GM23338 (cell line): ENCODE measurements around the gene FRRS1L. TPM values are rescaled to one million over a fixed set of nuclear protein-coding genes. Genes with fewer than 3 reads are reported as not detected.

Source experiments
- ATAC-seq: fragments of 200-7000 bp; cut with Tn5 transposase; 3 replicates; pipeline ENCODE4 v1.9.1; 2020
- DNase-seq: peaks from one replicate; pipeline ENCODE4 v3.0.0-alpha.2; 2015; ENCODE audit warnings: low spot score
- H2AFZ ChIP-seq: fragments of 200-600 bp; sonication (generic); 2 replicates; pipeline ENCODE4 v1.8.0; 2016; ENCODE audit warnings: antibody characterized with exemption, mild to moderate bottlenecking, moderate library complexity
- H3F3A ChIP-seq: fragments of 200-600 bp; sonication (generic); replicated peaks from 2 replicates; pipeline ENCODE4 v1.8.0; 2017; ENCODE audit warnings: antibody characterized with exemption, mixed run types, low read depth
- H3K27ac ChIP-seq: fragments of 200-600 bp; sonication (generic); 2 replicates; pipeline ENCODE4 v1.6.1; 2016; ENCODE audit warnings: low read depth
- H3K27me3 ChIP-seq: fragments of 200-600 bp; sonication (generic); 2 replicates; pipeline ENCODE4 v1.8.0; 2016; ENCODE audit warnings: mild to moderate bottlenecking, mixed run types, moderate library complexity; ENCODE audit not compliant: insufficient read depth
- H3K36me3 ChIP-seq: fragments of 200-600 bp; sonication (generic); 2 replicates; pipeline ENCODE4 v1.8.0; 2016; ENCODE audit warnings: mild to moderate bottlenecking; ENCODE audit not compliant: insufficient read depth
- H3K4me1 ChIP-seq: fragments of 200-600 bp; sonication (generic); 2 replicates; pipeline ENCODE4 v1.8.0; 2016; ENCODE audit warnings: mild to moderate bottlenecking, moderate library complexity; ENCODE audit not compliant: insufficient read depth
- H3K4me2 ChIP-seq: fragments of 200-600 bp; sonication (generic); 2 replicates; pipeline ENCODE4 v1.7.1; 2017; ENCODE audit warnings: mixed run types
- H3K4me3 ChIP-seq: fragments of 200-600 bp; sonication (generic); 2 replicates; pipeline ENCODE4 v1.6.1; 2016; ENCODE audit warnings: mixed run types
- H3K79me2 ChIP-seq: fragments of 200-600 bp; sonication (generic); replicated peaks from 2 replicates; pipeline ENCODE4 v1.8.0; 2017; ENCODE audit warnings: mild to moderate bottlenecking; ENCODE audit not compliant: insufficient read depth
- H3K9me2 ChIP-seq: fragments of 200-600 bp; sonication (generic); 2 replicates; pipeline ENCODE4 v1.8.0; 2017; ENCODE audit not compliant: insufficient read depth
- H4K20me1 ChIP-seq: fragments of 200-600 bp; sonication (generic); replicated peaks from 2 replicates; pipeline ENCODE4 v1.8.0; 2017; ENCODE audit warnings: mild to moderate bottlenecking; ENCODE audit not compliant: insufficient read depth
- H3K27ac Mint-ChIP-seq: 2 replicates; pipeline ENCODE4 v1.8.0; 2020; ENCODE audit warnings: inconsistent platforms, mild to moderate bottlenecking, moderate library complexity, mixed read lengths
- H3K27me3 Mint-ChIP-seq: 3 replicates; pipeline ENCODE4 v1.8.0; 2022; ENCODE audit warnings: low read depth, mild to moderate bottlenecking, moderate library complexity, mixed read lengths, inconsistent platforms; ENCODE audit not compliant: insufficient read depth, poor library complexity
- H3K36me3 Mint-ChIP-seq: 3 replicates; pipeline ENCODE4 v1.8.0; 2021; ENCODE audit warnings: low read depth, mild to moderate bottlenecking, inconsistent platforms, moderate library complexity, mixed read lengths
- H3K4me1 Mint-ChIP-seq: 3 replicates; pipeline ENCODE4 v1.8.0; 2020; ENCODE audit warnings: mild to moderate bottlenecking, inconsistent platforms, mixed read lengths
- H3K4me3 Mint-ChIP-seq: 3 replicates; pipeline ENCODE4 v1.8.0; 2021; ENCODE audit warnings: moderate library complexity, mild to moderate bottlenecking, inconsistent platforms, mixed read lengths
- H3K9me3 Mint-ChIP-seq: 3 replicates; pipeline ENCODE4 v1.8.0; 2020; ENCODE audit warnings: moderate library complexity, mild to moderate bottlenecking, inconsistent platforms, mixed read lengths
- JUNB ChIP-seq: IDR thresholded peaks from one replicate; pipeline ENCODE4 v1.6.1; 2016; ENCODE audit warnings: antibody characterized with exemption; ENCODE audit not compliant: unreplicated experiment
- STAT1 ChIP-seq: IDR thresholded peaks from one replicate; pipeline ENCODE4 v1.6.1; 2016; ENCODE audit warnings: antibody characterized with exemption; ENCODE audit not compliant: unreplicated experiment
- ZNF114 ChIP-seq: fragments of 250-450 bp; sonication (Bioruptor Pico); IDR thresholded peaks from 2 replicates; pipeline ENCODE4 v1.5.0; 2020; ENCODE audit warnings: mild to moderate bottlenecking, moderate library complexity
- polyA plus RNA-seq: library from polyadenylated mRNA; unstranded; fragments of >200 nt; fragmentation: Nextera tagmentation; extraction: Ambion mirVana; gene quantifications from 2 replicates; pipeline ENCODE4 v1.2.1, GENCODE V29; 2016
- total RNA-seq: library from RNA; depleted of rRNA; stranded (reverse); fragments of >200 nt; shearing (Covaris generic); gene quantifications from 2 replicates; pipeline ENCODE4 v1.2.3, GENCODE V29; 2014
- TF ChIP-seq, protein P1 (sequence below): IDR thresholded peaks from 2 replicates; pipeline ENCODE4 v1.6.1; 2016; ENCODE audit warnings: antibody characterized with exemption
- TF ChIP-seq, protein P2 (sequence below): fragments of 250-450 bp; sonication (Bioruptor Pico); IDR thresholded peaks from 2 replicates; pipeline ENCODE4 v1.5.0; 2020; ENCODE audit warnings: mild to moderate bottlenecking, moderate library complexity
- TF ChIP-seq, protein P3 (sequence below): IDR thresholded peaks from one replicate; pipeline ENCODE4 v1.6.1; 2018; ENCODE audit warnings: antibody characterized with exemption; ENCODE audit not compliant: unreplicated experiment

FRRS1L gene
- total and polyA plus RNA-seq, 2 experiments from 2014 or later, result 0.37 to 1.1 TPM

GRCh38 chr9:109095321-109095720, 71.7 kb downstream of the FRRS1L start:
- Histone ChIP-seq H3K9me2 (no peaks in the 10 kb centered on the region), H4K20me1 (peaks cover 46% of the 10 kb centered on the region), H3K79me2 (peaks cover 84% of the 10 kb centered on the region), H3K4me3 (no peak overlapping the region), H3K4me1 (peaks cover 48% of the 10 kb centered on the region), H3K4me2 (no peak overlapping the region), H3K27me3 (no peaks in the 10 kb centered on the region), H3K27ac (no peak overlapping the region), H2AFZ (no peak overlapping the region), H3F3A (no peaks in the 10 kb centered on the region), H3K36me3 (peaks cover 5% of the 10 kb centered on the region; the same call in 1 of the 2 replicates)
- Mint-ChIP-seq H3K27me3 (peaks cover 2% of the 10 kb centered on the region), H3K4me1 (peaks cover 34% of the 10 kb centered on the region), H3K36me3 (peaks cover 21% of the 10 kb centered on the region), H3K9me3 (no peaks in the 10 kb centered on the region), H3K27ac (no peak overlapping the region), H3K4me3 (no peak overlapping the region)
- DNase-seq (no peak), ATAC-seq (no peak)
- TF ChIP-seq, protein P1, sequence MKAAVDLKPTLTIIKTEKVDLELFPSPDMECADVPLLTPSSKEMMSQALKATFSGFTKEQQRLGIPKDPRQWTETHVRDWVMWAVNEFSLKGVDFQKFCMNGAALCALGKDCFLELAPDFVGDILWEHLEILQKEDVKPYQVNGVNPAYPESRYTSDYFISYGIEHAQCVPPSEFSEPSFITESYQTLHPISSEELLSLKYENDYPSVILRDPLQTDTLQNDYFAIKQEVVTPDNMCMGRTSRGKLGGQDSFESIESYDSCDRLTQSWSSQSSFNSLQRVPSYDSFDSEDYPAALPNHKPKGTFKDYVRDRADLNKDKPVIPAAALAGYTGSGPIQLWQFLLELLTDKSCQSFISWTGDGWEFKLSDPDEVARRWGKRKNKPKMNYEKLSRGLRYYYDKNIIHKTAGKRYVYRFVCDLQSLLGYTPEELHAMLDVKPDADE, result no peak
- TF ChIP-seq JUNB (no peak), ZNF114 (CRISPR knock-in tag) (no peak), STAT1 (no peak)
- TF ChIP-seq, protein P2, sequence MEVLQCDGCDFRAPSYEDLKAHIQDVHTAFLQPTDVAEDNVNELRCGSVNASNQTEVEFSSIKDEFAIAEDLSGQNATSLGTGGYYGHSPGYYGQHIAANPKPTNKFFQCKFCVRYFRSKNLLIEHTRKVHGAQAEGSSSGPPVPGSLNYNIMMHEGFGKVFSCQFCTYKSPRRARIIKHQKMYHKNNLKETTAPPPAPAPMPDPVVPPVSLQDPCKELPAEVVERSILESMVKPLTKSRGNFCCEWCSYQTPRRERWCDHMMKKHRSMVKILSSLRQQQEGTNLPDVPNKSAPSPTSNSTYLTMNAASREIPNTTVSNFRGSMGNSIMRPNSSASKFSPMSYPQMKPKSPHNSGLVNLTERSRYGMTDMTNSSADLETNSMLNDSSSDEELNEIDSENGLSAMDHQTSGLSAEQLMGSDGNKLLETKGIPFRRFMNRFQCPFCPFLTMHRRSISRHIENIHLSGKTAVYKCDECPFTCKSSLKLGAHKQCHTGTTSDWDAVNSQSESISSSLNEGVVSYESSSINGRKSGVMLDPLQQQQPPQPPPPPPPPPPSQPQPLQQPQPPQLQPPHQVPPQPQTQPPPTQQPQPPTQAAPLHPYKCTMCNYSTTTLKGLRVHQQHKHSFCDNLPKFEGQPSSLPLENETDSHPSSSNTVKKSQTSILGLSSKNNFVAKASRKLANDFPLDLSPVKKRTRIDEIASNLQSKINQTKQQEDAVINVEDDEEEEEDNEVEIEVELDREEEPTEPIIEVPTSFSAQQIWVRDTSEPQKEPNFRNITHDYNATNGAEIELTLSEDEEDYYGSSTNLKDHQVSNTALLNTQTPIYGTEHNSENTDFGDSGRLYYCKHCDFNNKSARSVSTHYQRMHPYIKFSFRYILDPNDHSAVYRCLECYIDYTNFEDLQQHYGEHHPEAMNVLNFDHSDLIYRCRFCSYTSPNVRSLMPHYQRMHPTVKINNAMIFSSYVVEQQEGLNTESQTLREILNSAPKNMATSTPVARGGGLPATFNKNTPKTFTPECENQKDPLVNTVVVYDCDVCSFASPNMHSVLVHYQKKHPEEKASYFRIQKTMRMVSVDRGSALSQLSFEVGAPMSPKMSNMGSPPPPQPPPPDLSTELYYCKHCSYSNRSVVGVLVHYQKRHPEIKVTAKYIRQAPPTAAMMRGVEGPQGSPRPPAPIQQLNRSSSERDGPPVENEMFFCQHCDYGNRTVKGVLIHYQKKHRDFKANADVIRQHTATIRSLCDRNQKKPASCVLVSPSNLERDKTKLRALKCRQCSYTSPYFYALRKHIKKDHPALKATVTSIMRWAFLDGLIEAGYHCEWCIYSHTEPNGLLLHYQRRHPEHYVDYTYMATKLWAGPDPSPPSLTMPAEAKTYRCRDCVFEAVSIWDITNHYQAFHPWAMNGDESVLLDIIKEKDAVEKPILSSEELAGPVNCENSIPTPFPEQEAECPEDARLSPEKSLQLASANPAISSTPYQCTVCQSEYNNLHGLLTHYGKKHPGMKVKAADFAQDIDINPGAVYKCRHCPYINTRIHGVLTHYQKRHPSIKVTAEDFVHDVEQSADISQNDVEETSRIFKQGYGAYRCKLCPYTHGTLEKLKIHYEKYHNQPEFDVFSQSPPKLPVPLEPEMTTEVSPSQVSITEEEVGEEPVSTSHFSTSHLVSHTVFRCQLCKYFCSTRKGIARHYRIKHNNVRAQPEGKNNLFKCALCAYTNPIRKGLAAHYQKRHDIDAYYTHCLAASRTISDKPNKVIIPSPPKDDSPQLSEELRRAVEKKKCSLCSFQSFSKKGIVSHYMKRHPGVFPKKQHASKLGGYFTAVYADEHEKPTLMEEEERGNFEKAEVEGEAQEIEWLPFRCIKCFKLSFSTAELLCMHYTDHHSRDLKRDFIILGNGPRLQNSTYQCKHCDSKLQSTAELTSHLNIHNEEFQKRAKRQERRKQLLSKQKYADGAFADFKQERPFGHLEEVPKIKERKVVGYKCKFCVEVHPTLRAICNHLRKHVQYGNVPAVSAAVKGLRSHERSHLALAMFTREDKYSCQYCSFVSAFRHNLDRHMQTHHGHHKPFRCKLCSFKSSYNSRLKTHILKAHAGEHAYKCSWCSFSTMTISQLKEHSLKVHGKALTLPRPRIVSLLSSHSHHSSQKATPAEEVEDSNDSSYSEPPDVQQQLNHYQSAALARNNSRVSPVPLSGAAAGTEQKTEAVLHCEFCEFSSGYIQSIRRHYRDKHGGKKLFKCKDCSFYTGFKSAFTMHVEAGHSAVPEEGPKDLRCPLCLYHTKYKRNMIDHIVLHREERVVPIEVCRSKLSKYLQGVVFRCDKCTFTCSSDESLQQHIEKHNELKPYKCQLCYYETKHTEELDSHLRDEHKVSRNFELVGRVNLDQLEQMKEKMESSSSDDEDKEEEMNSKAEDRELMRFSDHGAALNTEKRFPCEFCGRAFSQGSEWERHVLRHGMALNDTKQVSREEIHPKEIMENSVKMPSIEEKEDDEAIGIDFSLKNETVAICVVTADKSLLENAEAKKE (CRISPR knock-in tag), result no peak
- TF ChIP-seq, protein P3, sequence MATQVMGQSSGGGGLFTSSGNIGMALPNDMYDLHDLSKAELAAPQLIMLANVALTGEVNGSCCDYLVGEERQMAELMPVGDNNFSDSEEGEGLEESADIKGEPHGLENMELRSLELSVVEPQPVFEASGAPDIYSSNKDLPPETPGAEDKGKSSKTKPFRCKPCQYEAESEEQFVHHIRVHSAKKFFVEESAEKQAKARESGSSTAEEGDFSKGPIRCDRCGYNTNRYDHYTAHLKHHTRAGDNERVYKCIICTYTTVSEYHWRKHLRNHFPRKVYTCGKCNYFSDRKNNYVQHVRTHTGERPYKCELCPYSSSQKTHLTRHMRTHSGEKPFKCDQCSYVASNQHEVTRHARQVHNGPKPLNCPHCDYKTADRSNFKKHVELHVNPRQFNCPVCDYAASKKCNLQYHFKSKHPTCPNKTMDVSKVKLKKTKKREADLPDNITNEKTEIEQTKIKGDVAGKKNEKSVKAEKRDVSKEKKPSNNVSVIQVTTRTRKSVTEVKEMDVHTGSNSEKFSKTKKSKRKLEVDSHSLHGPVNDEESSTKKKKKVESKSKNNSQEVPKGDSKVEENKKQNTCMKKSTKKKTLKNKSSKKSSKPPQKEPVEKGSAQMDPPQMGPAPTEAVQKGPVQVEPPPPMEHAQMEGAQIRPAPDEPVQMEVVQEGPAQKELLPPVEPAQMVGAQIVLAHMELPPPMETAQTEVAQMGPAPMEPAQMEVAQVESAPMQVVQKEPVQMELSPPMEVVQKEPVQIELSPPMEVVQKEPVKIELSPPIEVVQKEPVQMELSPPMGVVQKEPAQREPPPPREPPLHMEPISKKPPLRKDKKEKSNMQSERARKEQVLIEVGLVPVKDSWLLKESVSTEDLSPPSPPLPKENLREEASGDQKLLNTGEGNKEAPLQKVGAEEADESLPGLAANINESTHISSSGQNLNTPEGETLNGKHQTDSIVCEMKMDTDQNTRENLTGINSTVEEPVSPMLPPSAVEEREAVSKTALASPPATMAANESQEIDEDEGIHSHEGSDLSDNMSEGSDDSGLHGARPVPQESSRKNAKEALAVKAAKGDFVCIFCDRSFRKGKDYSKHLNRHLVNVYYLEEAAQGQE, result no peak
